CD14-positive monocyte (primary cell): ENCODE results near the gene RPL29. TPM values are rescaled to one million over a fixed set of nuclear protein-coding genes. Genes with fewer than 3 reads are reported as not detected.

Experiments
- DNase-seq, 3 donors: peaks; one replicate each; pipeline ENCODE4 v3.0.0-alpha.2; 2011 to 2022
- H2AFZ ChIP-seq: 2 replicates; pipeline ENCODE4 v1.6.0; 2012; ENCODE audit warnings: mild to moderate bottlenecking, low read depth, low read length, inconsistent platforms; ENCODE audit not compliant: insufficient read depth, poor library complexity, severe bottlenecking
- H3K27ac ChIP-seq, 2 donors: 1 replicate in 1 of 2; 2 replicates in 1 of 2; pipeline ENCODE4 v1.5.1; 2012 to 2013; ENCODE audit warnings: low read length in 2 of 2, control low read depth in 1 of 2, inconsistent platforms in 1 of 2, low read depth in 1 of 2, mild to moderate bottlenecking in 1 of 2
- H3K27me3 ChIP-seq, 2 donors: one replicate each; pipeline versions ENCODE4 v1.6.0 to v1.6.1; 2011 to 2013; ENCODE audit warnings: low read length in 2 of 2; ENCODE audit not compliant: control insufficient read depth in 2 of 2, insufficient read depth in 2 of 2
- H3K36me3 ChIP-seq, 2 donors: replicated peaks in 1 of 2; 1 replicate in 1 of 2; 2 replicates in 1 of 2; pipeline versions ENCODE4 v1.5.1 to v1.6.1; 2012 to 2013; ENCODE audit warnings: low read length in 2 of 2, control low read depth in 1 of 2, inconsistent platforms in 1 of 2, mild to moderate bottlenecking in 1 of 2; ENCODE audit not compliant: insufficient read depth in 2 of 2, control insufficient read depth in 1 of 2
- H3K4me1 ChIP-seq, 2 donors: 1 replicate in 1 of 2; 2 replicates in 1 of 2; pipeline versions ENCODE4 v1.5.1 to v1.6.1; 2012 to 2013; ENCODE audit warnings: low read length in 2 of 2, control low read depth in 1 of 2, inconsistent platforms in 1 of 2, mild to moderate bottlenecking in 1 of 2, moderate library complexity in 1 of 2; ENCODE audit not compliant: insufficient read depth in 2 of 2, control insufficient read depth in 1 of 2
- H3K4me2 ChIP-seq: replicated peaks from 2 replicates; pipeline ENCODE3; 2012; ENCODE audit warnings: low read length, moderate library complexity, mild to moderate bottlenecking; ENCODE audit not compliant: poor library complexity, severe bottlenecking; ENCODE audit errors: extremely low read depth
- H3K4me3 ChIP-seq, 3 experiments: fragments of 200-600 bp in 1 of 3; sonication (generic) in 1 of 3; replicated peaks in 1 of 3; 1 replicate in 2 of 3; 2 replicates in 1 of 3; pipeline ENCODE4 v1.5.1; 2011 to 2013; ENCODE audit warnings: low read length in 3 of 3, mild to moderate bottlenecking in 3 of 3, control low read depth in 2 of 3, low read depth in 2 of 3, inconsistent platforms in 1 of 3, moderate library complexity in 1 of 3
- H3K79me2 ChIP-seq: 2 replicates; pipeline ENCODE4 v1.6.0; 2012; ENCODE audit warnings: mild to moderate bottlenecking, control low read depth, inconsistent platforms, low read length, moderate library complexity; ENCODE audit not compliant: insufficient read depth
- H3K9ac ChIP-seq: 2 replicates; pipeline ENCODE4 v1.6.0; 2017; ENCODE audit warnings: low read length, mild to moderate bottlenecking; ENCODE audit not compliant: insufficient read depth, poor library complexity, severe bottlenecking
- H3K9me3 ChIP-seq, 2 donors: replicated peaks in 1 of 2; 1 replicate in 1 of 2; 2 replicates in 1 of 2; pipeline versions ENCODE4 v1.5.1 to v1.6.1; 2012 to 2013; ENCODE audit warnings: low read length in 2 of 2, control low read depth in 1 of 2; ENCODE audit not compliant: control insufficient read depth in 1 of 2, insufficient read depth in 1 of 2
- H4K20me1 ChIP-seq: 2 replicates; pipeline ENCODE4 v1.6.0; 2012; ENCODE audit warnings: mild to moderate bottlenecking, low read length, control low read depth, moderate library complexity; ENCODE audit not compliant: insufficient read depth
- H3K27ac Mint-ChIP-seq, 7 donors: one replicate each; pipeline ENCODE4 v1.8.0; 2020; ENCODE audit warnings: mild to moderate bottlenecking in 7 of 7, mixed read lengths in 7 of 7, moderate library complexity in 6 of 7, inconsistent platforms in 2 of 7
- H3K27me3 Mint-ChIP-seq, 3 donors: one replicate each; pipeline ENCODE4 v1.8.0; 2021 to 2022; ENCODE audit warnings: low read depth in 3 of 3, mild to moderate bottlenecking in 3 of 3, mixed read lengths in 3 of 3, moderate library complexity in 3 of 3, inconsistent platforms in 1 of 3
- H3K36me3 Mint-ChIP-seq, 2 donors: one replicate each; pipeline ENCODE4 v1.8.0; 2020; ENCODE audit warnings: mixed read lengths in 2 of 2, inconsistent platforms in 1 of 2, mild to moderate bottlenecking in 1 of 2
- H3K4me1 Mint-ChIP-seq: one replicate; pipeline ENCODE4 v1.8.0; 2020; ENCODE audit warnings: mild to moderate bottlenecking, mixed read lengths
- H3K4me3 Mint-ChIP-seq, 2 donors: one replicate each; pipeline ENCODE4 v1.8.0; 2020; ENCODE audit warnings: mild to moderate bottlenecking in 2 of 2, mixed read lengths in 2 of 2, moderate library complexity in 1 of 2
- H3K9me3 Mint-ChIP-seq, 7 donors: one replicate each; pipeline ENCODE4 v1.8.0; 2020 to 2022; ENCODE audit warnings: mixed read lengths in 7 of 7, mild to moderate bottlenecking in 6 of 7, moderate library complexity in 6 of 7, inconsistent platforms in 2 of 7
- CTCF ChIP-seq: fragments of 200-600 bp; IDR thresholded peaks from one replicate; pipeline ENCODE4 v1.8.0; 2022; ENCODE audit warnings: antibody characterized with exemption, mild to moderate bottlenecking
- WGBS: methylation state at CpG from one replicate; pipeline ENCODE4 v1.1.5; 2013; ENCODE audit warnings: missing lambda C conversion rate; ENCODE audit not compliant: insufficient coverage; 5-methylcytosine and 5-hydroxymethylcytosine counted together
- intact Hi-C, 2 donors: fragments of 100-400 bp; cut with micrococcal nuclease; formaldehyde crosslinking; loops; one replicate each; pipeline versions ENCODE4 v1.15.0 to v1.15.1; 2023
- polyA plus RNA-seq, 3 donors: library from polyadenylated mRNA; depleted of rRNA in 1 of 3; unstranded in 2 of 3; stranded (reverse) in 1 of 3; fragments of 300-500 nt in 2 of 3; fragments of >200 nt in 1 of 3; fragmentation: Illumina TruSeq in 2 of 3; gene quantifications; 1 replicate in 2 of 3; 2 replicates in 1 of 3; pipeline ENCODE4 v1.2.3, GENCODE V29; 2012 to 2021

RPL29 gene
- polyA plus RNA-seq, 3 donors = 753 to 2,360 (median 856) TPM

GRCh38 chr3:51968170-51968775 lies 27.4 kb downstream of the RPL29 start:
- intact Hi-C loops = no loop called here
- Mint-ChIP-seq H3K4me3 (peak overlapping the region; percentile 82 to 85), H3K36me3 (peaks cover 10 to 12% of the 10 kb centered on the region in 2 donors), H3K9me3 (peaks cover 0 to 17% (median 0%) of the 10 kb centered on the region in 7 donors), H3K4me1 (peaks cover 12% of the 10 kb centered on the region), H3K27ac (peak overlapping the region in 1 of 7 donors; percentile 14), H3K27me3 (peaks cover 35 to 54% (median 39%) of the 10 kb centered on the region in 3 donors)
- Histone ChIP-seq H3K27me3 (peaks cover 10 to 41% of the 10 kb centered on the region in 2 donors), H3K9ac (peak overlapping the region; percentile 60), H2AFZ (peak overlapping the region; percentile 59), H3K9me3 (no peaks in the 10 kb centered on the region), H3K27ac (no peak overlapping the region), H3K4me1 (peaks cover 11 to 16% of the 10 kb centered on the region in 2 donors), H4K20me1 (peaks cover 4% of the 10 kb centered on the region), H3K79me2 (no peaks in the 10 kb centered on the region), H3K36me3 (no peaks in the 10 kb centered on the region), H3K4me3 (peak overlapping the region in 2 of 3 experiments; percentile 7 to 71), H3K4me2 (peak overlapping the region; percentile 77)
- DNase-seq = no peak
- WGBS = 83% methylated on average over 1 of the region's 11 CpGs
- TF ChIP-seq CTCF = no peak

GRCh38 chr3:51967384-51968169 lies 28.1 kb downstream of the RPL29 start, which contains the start of gene PCBP4:
Gene PCBP4, minus strand, starts transcription at chr3:51967454. Its CDS starts 6,214 bp downstream, at chr3:51961240.
- peaks cover 0 to 17% (median 0%) of the 10 kb centered on the region in 7 donors for H3K9me3 Mint-ChIP-seq
- no peaks in the 10 kb centered on the region for H3K9me3 ChIP-seq
- peaks cover 10 to 12% of the 10 kb centered on the region in 2 donors for H3K36me3 Mint-ChIP-seq
- under 1% methylated on average over 62 of the region's 90 CpGs for WGBS
- H2AFZ ChIP-seq = peak within 1 kb of the TSS; percentile 59
- H3K4me1 Mint-ChIP-seq = peaks cover 12% of the 10 kb centered on the region
- H3K27ac ChIP-seq = no peak within 1 kb of the TSS
- no peaks in the 10 kb centered on the region for H3K36me3 ChIP-seq
- H3K27me3 ChIP-seq = peaks cover 10 to 47% of the 10 kb centered on the region in 2 donors
- H3K4me1 ChIP-seq = peaks cover 9 to 14% of the 10 kb centered on the region in 2 donors
- H3K4me3 ChIP-seq = peak within 1 kb of the TSS; percentile 1 to 71 (median 7)
- H3K4me3 Mint-ChIP-seq = peak within 1 kb of the TSS; percentile 82 to 85
- peaks cover 4% of the 10 kb centered on the region for H4K20me1 ChIP-seq
- TF ChIP-seq CTCF = no peak
- intact Hi-C loops = no loop called here
- no peaks in the 10 kb centered on the region for H3K79me2 ChIP-seq
- peak within 1 kb of the TSS; percentile 60 for H3K9ac ChIP-seq
- no peak for DNase-seq
- peaks cover 37 to 59% (median 39%) of the 10 kb centered on the region in 3 donors for H3K27me3 Mint-ChIP-seq
- H3K4me2 ChIP-seq = peak within 1 kb of the TSS; percentile 77
- H3K27ac Mint-ChIP-seq = peak within 1 kb of the TSS in 1 of 7 donors; percentile 14
